Liver (tissue), 9 donors: ENCODE measurements around the gene RARB. TPM values are rescaled to one million over a fixed set of nuclear protein-coding genes. Genes with fewer than 3 reads are reported as not detected.

ENCODE experiments used
- DNase-seq: peaks from one replicate; pipeline ENCODE4 v3.0.0-alpha.2; 2017; ENCODE audit warnings: low spot score
- H3K27ac ChIP-seq, 2 donors: one replicate each; pipeline ENCODE4 v1.7.0; 2013; ENCODE audit warnings: inconsistent platforms in 2 of 2, low read length in 2 of 2, control low read depth in 1 of 2, low read depth in 1 of 2, mild to moderate bottlenecking in 1 of 2
- H3K27me3 ChIP-seq, 4 donors: one replicate each; pipeline versions ENCODE4 v1.6.1 to v1.7.0; 2013; ENCODE audit warnings: low read length in 3 of 4, inconsistent platforms in 1 of 4, mild to moderate bottlenecking in 1 of 4, moderate library complexity in 1 of 4; ENCODE audit not compliant: control insufficient read depth in 4 of 4, insufficient read depth in 4 of 4
- H3K36me3 ChIP-seq, 4 donors: one replicate each; pipeline versions ENCODE4 v1.6.1 to v1.7.0; 2013; ENCODE audit warnings: low read length in 3 of 4, mild to moderate bottlenecking in 3 of 4, low read depth in 1 of 4, moderate library complexity in 1 of 4; ENCODE audit not compliant: control insufficient read depth in 4 of 4, insufficient read depth in 3 of 4
- H3K4me1 ChIP-seq, 4 donors: one replicate each; pipeline versions ENCODE4 v1.6.1 to v1.7.0; 2013; ENCODE audit warnings: low read length in 3 of 4, mild to moderate bottlenecking in 3 of 4, moderate library complexity in 1 of 4; ENCODE audit not compliant: control insufficient read depth in 4 of 4, insufficient read depth in 4 of 4
- H3K4me3 ChIP-seq, 3 donors: one replicate each; pipeline versions ENCODE4 v1.6.1 to v1.7.0; 2013; ENCODE audit warnings: low read length in 3 of 3, control low read depth in 1 of 3, low read depth in 1 of 3, mild to moderate bottlenecking in 1 of 3
- H3K9ac ChIP-seq, 2 donors: one replicate each; pipeline ENCODE4 v1.7.0; 2013; ENCODE audit warnings: low read length in 2 of 2, mild to moderate bottlenecking in 2 of 2, moderate library complexity in 2 of 2, control low read depth in 1 of 2, low read depth in 1 of 2
- H3K9me3 ChIP-seq, 4 donors: one replicate each; pipeline versions ENCODE4 v1.6.1 to v1.7.0; 2013; ENCODE audit warnings: low read length in 3 of 4; ENCODE audit not compliant: control insufficient read depth in 4 of 4
- CTCF ChIP-seq: fragments of 150-350 bp; IDR thresholded peaks from 2 replicates; pipeline ENCODE4 v1.5.1; 2017; ENCODE audit warnings: improper control_type of control experiment, low read depth, low read length; ENCODE audit not compliant: missing input control
- EGR1 ChIP-seq, 2 donors: IDR thresholded peaks; 2 replicates each; pipeline ENCODE4 v1.6.1; 2016 to 2018; ENCODE audit warnings: antibody characterized with exemption in 2 of 2, low read depth in 2 of 2
- FOXA2 ChIP-seq: IDR thresholded peaks from 2 replicates; pipeline ENCODE4 v1.6.1; 2016; ENCODE audit warnings: antibody characterized with exemption
- GABPA ChIP-seq, 2 donors: IDR thresholded peaks in 1 of 2; conservative IDR thresholded peaks in 1 of 2; 2 replicates each; pipeline ENCODE4 v1.6.1; 2016; ENCODE audit warnings: antibody characterized with exemption in 2 of 2, mild to moderate bottlenecking in 1 of 2, moderate library complexity in 1 of 2
- HNF4A ChIP-seq, 2 donors: conservative IDR thresholded peaks; 2 replicates each; pipeline ENCODE4 v1.6.1; 2016; ENCODE audit warnings: antibody characterized with exemption in 2 of 2, mild to moderate bottlenecking in 2 of 2
- MAX ChIP-seq: IDR thresholded peaks from 2 replicates; pipeline ENCODE4 v1.6.1; 2016; ENCODE audit warnings: antibody characterized with exemption
- NR2F2 ChIP-seq: IDR thresholded peaks from 2 replicates; pipeline ENCODE4 v1.6.1; 2016; ENCODE audit warnings: antibody characterized with exemption
- RAD21 ChIP-seq, 2 donors: IDR thresholded peaks; 2 replicates each; pipeline ENCODE4 v1.6.1; 2016; ENCODE audit warnings: antibody characterized with exemption in 2 of 2, mild to moderate bottlenecking in 2 of 2
- REST ChIP-seq: IDR thresholded peaks from 2 replicates; pipeline ENCODE4 v1.6.1; 2016; ENCODE audit warnings: antibody characterized with exemption, mild to moderate bottlenecking
- SP1 ChIP-seq: IDR thresholded peaks from 2 replicates; pipeline ENCODE4 v1.6.1; 2018; ENCODE audit warnings: antibody characterized with exemption, mild to moderate bottlenecking
- TAF1 ChIP-seq: conservative IDR thresholded peaks from 2 replicates; pipeline ENCODE4 v1.6.1; 2016; ENCODE audit warnings: antibody characterized with exemption, mild to moderate bottlenecking
- YY1 ChIP-seq: IDR thresholded peaks from 2 replicates; pipeline ENCODE4 v1.6.1; 2016; ENCODE audit warnings: antibody characterized with exemption, mild to moderate bottlenecking
- ZBTB33 ChIP-seq: IDR thresholded peaks from 2 replicates; pipeline ENCODE4 v1.6.1; 2016; ENCODE audit warnings: antibody characterized with exemption
- WGBS: extraction: QIAGEN DNeasy Blood & Tissue Kit; methylation state at CpG from one replicate; pipeline ENCODE4 v1.1.7; 2013; 5-methylcytosine and 5-hydroxymethylcytosine counted together
- polyA plus RNA-seq, 2 donors: library from polyadenylated mRNA; stranded (reverse) in 1 of 2; unstranded in 1 of 2; fragments of 200-250 nt in 1 of 2; fragments of >200 nt in 1 of 2; fragmentation: Nextera tagmentation in 1 of 2; extraction: Ambion mirVana in 1 of 2; gene quantifications; one replicate each; pipeline versions ENCODE4 v1.2.1 to v1.2.3, GENCODE V29; 2013 to 2015
- total RNA-seq, 2 donors: library from RNA; depleted of rRNA; stranded (reverse); fragments of >200 nt; gene quantifications; one replicate each; pipeline ENCODE4 v1.2.3, GENCODE V29; 2014
- donor health status: healthy.
- donor health status: healthy.
- donor health status: healthy.
- donor health status: healthy.
- donor health status: healthy.

The RARB gene
- total and polyA plus RNA-seq, 4 donors, result 2.1 to 3.3 (median 2.3) TPM

GRCh38 chr3:25472731-25473130 lies 44.7 kb downstream of the RARB start:
- no peak overlapping the region for H3K27ac ChIP-seq
- 87% methylated on average over 3 of the region's 3 CpGs for WGBS
- H3K4me1 ChIP-seq, result no peaks in the 10 kb centered on the region
- no peaks in the 10 kb centered on the region for H3K36me3 ChIP-seq
- no peaks in the 10 kb centered on the region for H3K9me3 ChIP-seq
- no peak for TF ChIP-seq HNF4A (conservative IDR thresholded peaks at IDR 0.05)
- no peak for TF ChIP-seq REST
- no peak for TF ChIP-seq NR2F2
- no peak for TF ChIP-seq MAX
- TF ChIP-seq ZBTB33, result no peak
- TF ChIP-seq RAD21 (IDR thresholded peaks at IDR 0.05), result no peak
- no peak for TF ChIP-seq TAF1
- no peak overlapping the region for H3K4me3 ChIP-seq
- no peaks in the 10 kb centered on the region for H3K27me3 ChIP-seq
- no peak for DNase-seq
- H3K9ac ChIP-seq, result no peak overlapping the region

- Histone ChIP-seq H3K27ac (no peak overlapping the region), H3K4me3 (no peak overlapping the region), H3K36me3 (no peaks in the 10 kb centered on the region), H3K9me3 (no peaks in the 10 kb centered on the region), H3K27me3 (no peaks in the 10 kb centered on the region), H3K4me1 (no peaks in the 10 kb centered on the region), H3K9ac (no peak overlapping the region)
- 85% methylated on average over 2 of the region's 2 CpGs for WGBS
- DNase-seq, result no peak
- TF ChIP-seq EGR1 (IDR thresholded peaks at IDR 0.05; ENCODE audit: low read depth in 2 of 2) (no peak), REST (no peak), FOXA2 (no peak), TAF1 (no peak), HNF4A (conservative IDR thresholded peaks at IDR 0.05) (no peak), ZBTB33 (no peak), YY1 (no peak), CTCF (no peak), RAD21 (IDR thresholded peaks at IDR 0.05) (no peak), SP1 (no peak), GABPA (IDR thresholded peaks at IDR 0.05 in 1 of 2, conservative IDR thresholded peaks at IDR 0.05 in 1 of 2) (no peak)
Measured at GRCh38 chr3:25473246-25473645, 45.2 kb downstream of the RARB start.
